Uterus (tissue), 2 donors: Measurements from ENCODE around the gene RNF186.
"Not testable (repeated sequence)": the region's sequence is repeated elsewhere in the genome, so short reads cannot be mapped to it uniquely, and the experiment has no call there.

Source experiments
- CTCF ChIP-seq, 4 experiments: fragments of 200-600 bp in 2 of 4; fragments of 450-650 bp in 2 of 4; sonication (generic) in 2 of 4; IDR thresholded peaks; one replicate each; pipeline ENCODE4 v1.5.1; 2016 to 2019; ENCODE audit warnings: antibody characterized with exemption in 4 of 4, mild to moderate bottlenecking in 2 of 4, moderate library complexity in 1 of 4
- POLR2A ChIP-seq, 2 donors: fragments of 450-650 bp; IDR thresholded peaks; one replicate each; pipeline ENCODE4 v1.6.1; 2016; ENCODE audit warnings: antibody characterized with exemption in 2 of 2, mild to moderate bottlenecking in 1 of 2, moderate library complexity in 1 of 2

GRCh38 chr1:19849307-19849706, 34.2 kb upstream of the RNF186 start:
- TF ChIP-seq CTCF, POLR2A (IDR thresholded peaks at IDR 0.05): not testable (repeated sequence)
